GM19193 (cell line): ENCODE measurements around the gene FAM20C.

Experiments used
- POLR2A ChIP-seq: IDR thresholded peaks from 4 replicates; pipeline ENCODE4 v1.6.1; 2011; ENCODE audit not compliant: insufficient read depth, insufficient read length; ENCODE audit errors: extremely low read depth

FAM20C gene

GRCh38 chr7:302054-302992 lies 110.0 kb downstream of the FAM20C start:
- no peak for TF ChIP-seq POLR2A

GRCh38 chr7:303425-303824 lies 111.1 kb downstream of the FAM20C start:
- no peak for TF ChIP-seq POLR2A

GRCh38 chr7:303884-304573 lies 111.7 kb downstream of the FAM20C start:
- TF ChIP-seq POLR2A = no peak

- no peak for TF ChIP-seq POLR2A
These were observed 112.4 kb downstream of the FAM20C start for GRCh38 chr7:304574-305409.

GRCh38 chr7:305410-306151 lies 113.2 kb downstream of the FAM20C start:
- no peak for TF ChIP-seq POLR2A

- TF ChIP-seq POLR2A = no peak
These were observed 115.6 kb downstream of the FAM20C start for GRCh38 chr7:307970-308369.

GRCh38 chr7:309586-310228 lies 117.3 kb downstream of the FAM20C start:
- TF ChIP-seq POLR2A = no peak
